ENCODE results near the gene CCL14.

Gene CCL14

DNA sequence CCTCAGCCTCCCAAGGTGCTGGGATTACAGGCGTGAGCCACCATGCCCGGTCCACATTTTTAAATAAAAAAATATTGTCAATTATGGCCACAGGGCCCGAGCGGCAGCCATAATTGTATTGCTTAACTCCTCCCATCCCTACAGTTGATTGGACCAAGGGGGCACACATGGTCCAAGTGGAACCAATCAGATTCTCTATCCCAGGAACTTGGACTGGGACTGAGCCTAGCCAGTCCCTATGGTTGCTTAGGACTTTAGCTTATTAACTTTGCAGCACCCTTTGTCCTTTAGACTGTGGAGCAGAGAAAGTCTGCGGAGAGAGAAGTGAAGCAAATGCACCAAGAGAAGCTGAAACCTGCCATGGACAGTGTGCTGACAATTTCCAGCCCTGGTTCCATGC, 50.5 kb downstream of the CCL14 start:
- DNase-seq, result no peak

GRCh38 chr17:35934760-35935159, 51.8 kb downstream of the CCL14 start:
- no peak for DNase-seq

Data from NCI-H1105 (cell line).